ENCODE data around the gene GLIS2.
A peak's percentile ranks its signal among the peaks of the same experiment; 100 is the strongest.

The GLIS2 gene

GRCh38 chr16:4315186-4316107 lies at the start of gene GLIS2:
TSS of gene GLIS2 (plus strand) at chr16:4316067. CDS start at chr16:4332281, 16,214 bp downstream.
- DNase-seq = peak; percentile 54

- DNase-seq = peak; percentile 10
Observed at GRCh38 chr16:4266372-4266771, 49.5 kb upstream of the GLIS2 start.

- DNase-seq = no peak
Observed at GRCh38 chr16:4270091-4270490, 45.8 kb upstream of the GLIS2 start.

- DNase-seq = no peak
Observed at GRCh38 chr16:4270595-4270994, 45.3 kb upstream of the GLIS2 start.

GRCh38 chr16:4271176-4272113 lies 44.4 kb upstream of the GLIS2 start:
- DNase-seq = peak; percentile 89

GRCh38 chr16:4272114-4272956 lies 43.5 kb upstream of the GLIS2 start:
- no peak for DNase-seq

- peak; percentile 57 for DNase-seq
Observed at GRCh38 chr16:4273858-4274311, 42.0 kb upstream of the GLIS2 start.

GRCh38 chr16:4275861-4276260 lies 40.0 kb upstream of the GLIS2 start:
- DNase-seq = no peak

GRCh38 chr16:4277987-4278513 lies 37.8 kb upstream of the GLIS2 start:
- DNase-seq = no peak

GRCh38 chr16:4280625-4281024 lies 35.2 kb upstream of the GLIS2 start:
- DNase-seq = no peak

GRCh38 chr16:4283441-4283840 lies 32.4 kb upstream of the GLIS2 start:
- DNase-seq = no peak

- DNase-seq = no peak
Observed at GRCh38 chr16:4283939-4284338, 31.9 kb upstream of the GLIS2 start.

- no peak for DNase-seq
Observed at GRCh38 chr16:4285167-4285566, 30.7 kb upstream of the GLIS2 start.

GRCh38 chr16:4288148-4288921 lies 27.5 kb upstream of the GLIS2 start:
- peak; percentile 83 for DNase-seq

GRCh38 chr16:4290236-4290830 lies 25.5 kb upstream of the GLIS2 start:
- DNase-seq = no peak

- no peak for DNase-seq
Observed at GRCh38 chr16:4291699-4292098, 24.2 kb upstream of the GLIS2 start.

GRCh38 chr16:4293181-4293716 lies 22.6 kb upstream of the GLIS2 start:
- no peak for DNase-seq

GRCh38 chr16:4293822-4294457 lies 21.9 kb upstream of the GLIS2 start:
- no peak for DNase-seq

- DNase-seq = no peak
Observed at GRCh38 chr16:4295581-4295980, 20.3 kb upstream of the GLIS2 start.

GRCh38 chr16:4297480-4297879 lies 18.4 kb upstream of the GLIS2 start:
- no peak for DNase-seq

Data from CD4-positive, alpha-beta T cell treated with Interleukin-10 for 1 hour (primary cell).